ENCODE data around the gene CPT1B.

- TF ChIP-seq CTCF (conservative IDR thresholded peaks at IDR 0.05 in 1 of 2, IDR thresholded peaks at IDR 0.05 in 1 of 2; ENCODE audit: low read depth in 1 of 2, low read length in 2 of 2) = no peak
- no peak for TF ChIP-seq EZH2 (IDR thresholded peaks at IDR 0.05; ENCODE audit: low read length, missing control alignments)
Measured at GRCh38 chr22:50536226-50536625, 42.0 kb downstream of the CPT1B start.
